Osteocyte (in vitro differentiated cells): ENCODE results near the gene TMEM151B. TPM values are rescaled to one million over a fixed set of nuclear protein-coding genes. Genes with fewer than 3 reads are reported as not detected.

Experiments used
- DNase-seq: peaks from one replicate; pipeline ENCODE4 v3.0.0; 2021; ENCODE audit warnings: mixed read lengths; ENCODE audit not compliant: unreplicated experiment; ENCODE audit errors: extremely low spot score
- H3K27ac Mint-ChIP-seq: one replicate; pipeline ENCODE4 v1.8.0; 2021; ENCODE audit warnings: mild to moderate bottlenecking, mixed read lengths; ENCODE audit not compliant: unreplicated experiment
- H3K27me3 Mint-ChIP-seq: one replicate; pipeline ENCODE4 v1.8.0; 2021; ENCODE audit warnings: mixed read lengths; ENCODE audit not compliant: unreplicated experiment
- H3K36me3 Mint-ChIP-seq: one replicate; pipeline ENCODE4 v1.8.0; 2021; ENCODE audit warnings: mixed read lengths; ENCODE audit not compliant: unreplicated experiment
- H3K4me1 Mint-ChIP-seq: one replicate; pipeline ENCODE4 v1.8.0; 2021; ENCODE audit warnings: mixed read lengths; ENCODE audit not compliant: unreplicated experiment
- H3K4me3 Mint-ChIP-seq: one replicate; pipeline ENCODE4 v1.8.0; 2021; ENCODE audit warnings: mild to moderate bottlenecking, moderate library complexity, mixed read lengths; ENCODE audit not compliant: unreplicated experiment
- H3K9me3 Mint-ChIP-seq: one replicate; pipeline ENCODE4 v1.8.0; 2021; ENCODE audit warnings: mixed read lengths; ENCODE audit not compliant: unreplicated experiment
- total RNA-seq: library from RNA; stranded (reverse); gene quantifications from 2 replicates; pipeline ENCODE4 v1.2.1, GENCODE V29; 2021
- TF ChIP-seq, protein P1 (sequence below): fragments of 200-600 bp; sonication (generic); IDR thresholded peaks from 2 replicates; pipeline ENCODE4 v1.5.0; 2021; ENCODE audit warnings: antibody characterized with exemption, mild to moderate bottlenecking, moderate library complexity

Gene TMEM151B
- total RNA-seq, 1 donor from 2014 or later = not detected

DNA sequence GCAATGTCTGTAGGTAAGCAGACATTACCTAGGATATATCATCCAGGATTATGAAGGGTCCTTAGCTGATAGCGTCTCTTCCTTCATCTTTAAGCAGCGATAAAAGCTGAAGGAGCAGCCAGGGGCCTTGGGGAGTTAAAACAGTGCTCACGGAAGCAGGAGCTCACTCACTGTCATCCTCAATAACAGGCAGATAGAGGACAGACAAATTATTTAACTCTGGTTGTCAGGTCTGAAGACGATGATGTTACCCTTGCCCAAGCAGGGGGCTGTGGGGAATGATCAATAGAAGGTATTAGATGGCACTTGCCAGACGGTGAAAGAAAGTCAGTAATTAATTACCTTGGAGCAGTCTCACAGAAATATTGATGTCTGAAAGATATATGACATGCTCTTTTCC is 59.6 kb downstream of the TMEM151B start:
- TF ChIP-seq, protein P1, sequence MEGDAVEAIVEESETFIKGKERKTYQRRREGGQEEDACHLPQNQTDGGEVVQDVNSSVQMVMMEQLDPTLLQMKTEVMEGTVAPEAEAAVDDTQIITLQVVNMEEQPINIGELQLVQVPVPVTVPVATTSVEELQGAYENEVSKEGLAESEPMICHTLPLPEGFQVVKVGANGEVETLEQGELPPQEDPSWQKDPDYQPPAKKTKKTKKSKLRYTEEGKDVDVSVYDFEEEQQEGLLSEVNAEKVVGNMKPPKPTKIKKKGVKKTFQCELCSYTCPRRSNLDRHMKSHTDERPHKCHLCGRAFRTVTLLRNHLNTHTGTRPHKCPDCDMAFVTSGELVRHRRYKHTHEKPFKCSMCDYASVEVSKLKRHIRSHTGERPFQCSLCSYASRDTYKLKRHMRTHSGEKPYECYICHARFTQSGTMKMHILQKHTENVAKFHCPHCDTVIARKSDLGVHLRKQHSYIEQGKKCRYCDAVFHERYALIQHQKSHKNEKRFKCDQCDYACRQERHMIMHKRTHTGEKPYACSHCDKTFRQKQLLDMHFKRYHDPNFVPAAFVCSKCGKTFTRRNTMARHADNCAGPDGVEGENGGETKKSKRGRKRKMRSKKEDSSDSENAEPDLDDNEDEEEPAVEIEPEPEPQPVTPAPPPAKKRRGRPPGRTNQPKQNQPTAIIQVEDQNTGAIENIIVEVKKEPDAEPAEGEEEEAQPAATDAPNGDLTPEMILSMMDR = no peak
- H3K4me3 Mint-ChIP-seq = no peak overlapping the region
- no peaks in the 10 kb centered on the region for H3K4me1 Mint-ChIP-seq
- no peaks in the 10 kb centered on the region for H3K9me3 Mint-ChIP-seq
- no peak overlapping the region for H3K27ac Mint-ChIP-seq
- peaks cover 62% of the 10 kb centered on the region for H3K27me3 Mint-ChIP-seq
- H3K36me3 Mint-ChIP-seq = no peaks in the 10 kb centered on the region
- no peak for DNase-seq

DNA sequence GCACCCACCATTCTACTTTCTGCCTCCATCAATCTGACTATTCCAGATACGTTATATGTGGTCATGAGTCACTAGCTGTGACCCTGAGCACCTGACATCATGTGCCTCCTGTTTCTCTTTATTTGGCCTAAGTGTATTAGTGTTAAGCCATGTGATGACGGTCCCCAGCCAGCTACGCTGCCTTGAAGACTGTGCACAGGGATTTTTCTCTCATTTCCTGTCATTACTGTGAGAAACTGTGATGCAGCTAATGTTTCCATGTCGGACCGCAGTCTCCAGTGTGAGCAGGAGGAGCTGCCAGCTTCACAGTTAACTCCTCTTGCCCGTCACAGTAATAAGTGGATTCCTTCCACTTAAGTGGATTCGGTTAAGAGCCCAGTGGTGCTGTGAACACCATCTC is 62.3 kb downstream of the TMEM151B start:
- no peaks in the 10 kb centered on the region for H3K9me3 Mint-ChIP-seq
- no peak overlapping the region for H3K27ac Mint-ChIP-seq
- DNase-seq = no peak
- TF ChIP-seq, protein P1 = no peak
- no peaks in the 10 kb centered on the region for H3K36me3 Mint-ChIP-seq
- no peaks in the 10 kb centered on the region for H3K4me1 Mint-ChIP-seq
- no peak overlapping the region for H3K4me3 Mint-ChIP-seq
- H3K27me3 Mint-ChIP-seq = peaks cover 75% of the 10 kb centered on the region

DNA sequence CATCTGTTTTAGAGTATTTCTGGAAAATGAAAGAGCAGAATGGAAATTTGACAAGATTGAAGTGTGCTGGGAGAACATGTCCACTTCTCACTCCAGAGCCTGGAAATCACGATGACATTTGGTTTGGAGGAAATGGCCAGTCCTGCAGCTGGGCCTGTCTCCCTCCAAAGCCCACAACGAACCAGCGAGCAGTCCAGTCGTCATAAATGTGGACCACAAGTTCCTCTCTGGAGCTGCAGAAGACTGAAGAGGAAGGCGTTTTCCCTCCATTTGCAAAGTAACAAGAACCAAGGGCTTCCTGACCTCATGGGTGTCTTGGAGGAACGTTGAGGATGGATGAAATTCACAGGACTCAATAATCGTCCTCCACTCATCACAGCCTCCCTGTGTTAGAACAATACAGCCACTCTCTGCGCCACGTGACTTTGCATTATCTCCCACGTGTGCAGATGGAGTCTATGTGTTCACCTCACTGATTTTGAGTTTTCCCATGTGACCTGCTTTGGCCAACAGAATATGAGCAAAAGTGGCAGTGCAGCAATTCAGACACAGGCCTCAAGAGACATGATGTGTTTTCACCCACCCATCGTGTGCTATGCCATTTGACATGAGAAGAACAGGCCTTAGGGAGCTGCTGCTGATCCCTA is 63.1 kb downstream of the TMEM151B start:
- Mint-ChIP-seq H3K4me3 (no peak overlapping the region), H3K36me3 (no peaks in the 10 kb centered on the region), H3K27ac (no peak overlapping the region), H3K9me3 (no peaks in the 10 kb centered on the region), H3K27me3 (peaks cover 66% of the 10 kb centered on the region), H3K4me1 (no peaks in the 10 kb centered on the region)
- DNase-seq = no peak
- TF ChIP-seq, protein P1 = no peak

DNA sequence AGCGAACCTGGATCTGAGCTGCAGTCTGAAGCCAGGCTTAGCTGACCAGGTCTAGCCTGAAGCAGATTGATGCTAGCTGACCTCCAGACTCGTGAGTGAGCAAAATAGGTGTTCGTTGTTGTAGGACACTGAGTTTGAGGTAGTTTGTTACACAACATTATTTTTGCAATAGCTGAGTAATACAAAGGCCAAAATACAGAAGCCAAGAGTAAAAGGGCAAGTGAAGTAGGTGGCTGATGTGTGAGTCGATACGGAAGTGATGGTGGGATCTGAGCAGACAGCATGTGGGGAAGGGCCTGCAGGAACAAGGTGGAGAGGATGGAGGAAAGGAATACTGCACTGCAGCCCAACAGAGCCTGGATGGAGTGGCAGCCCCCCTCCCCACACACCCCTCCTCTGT is 63.7 kb downstream of the TMEM151B start:
- DNase-seq = no peak
- Mint-ChIP-seq H3K9me3 (no peaks in the 10 kb centered on the region), H3K4me3 (no peak overlapping the region), H3K4me1 (peaks cover 4% of the 10 kb centered on the region), H3K27me3 (peaks cover 61% of the 10 kb centered on the region), H3K27ac (no peak overlapping the region), H3K36me3 (no peaks in the 10 kb centered on the region)
- TF ChIP-seq, protein P1 = no peak

DNA sequence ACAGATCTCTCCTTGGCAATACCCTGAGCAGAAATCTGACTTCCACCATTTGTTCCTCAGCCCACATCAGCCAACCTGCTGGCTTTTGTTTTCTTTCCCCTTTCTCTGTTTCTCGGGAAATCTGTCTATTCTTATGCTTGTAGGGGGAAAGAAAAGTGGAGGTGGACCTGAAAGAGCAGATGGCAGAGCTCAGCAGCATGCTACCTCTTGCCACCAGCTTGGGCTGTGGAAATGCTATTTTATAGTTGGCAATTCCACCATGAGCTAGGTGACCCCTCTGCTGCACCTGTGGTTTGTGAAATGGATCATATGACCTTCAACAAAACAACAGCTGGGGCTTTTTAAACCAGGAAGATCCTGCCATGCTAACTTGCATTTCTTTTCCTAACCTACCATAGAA is 65.4 kb downstream of the TMEM151B start:
- no peak for DNase-seq
- Mint-ChIP-seq H3K4me3 (no peak overlapping the region), H3K36me3 (no peaks in the 10 kb centered on the region), H3K27ac (no peak overlapping the region), H3K27me3 (peaks cover 44% of the 10 kb centered on the region), H3K4me1 (peaks cover 5% of the 10 kb centered on the region), H3K9me3 (no peaks in the 10 kb centered on the region)
- TF ChIP-seq, protein P1 = no peak
